ENCODE measurements around the gene WDR41. TPM values are rescaled to one million over a fixed set of nuclear protein-coding genes. Genes with fewer than 3 reads are reported as not detected.
A peak's percentile ranks its signal among the peaks of the same experiment; 100 is the strongest.

The WDR41 gene
- total RNA-seq, 1 experiment from 2014 or later, result 39.8 TPM

GRCh38 chr5:77438071-77438470, 54.0 kb downstream of the WDR41 start:
- ChIA-PET CTCF (interaction anchor here (1.3 to 1.6 kb wide), 3 partner anchors 12 to 309 kb away, joined by 4 to 10 read pairs (median 7); partner anchors contain the start of gene WDR41), POLR2A (no interaction called here)
- TF ChIP-seq ZBTB43 (CRISPR knock-in tag; IDR thresholded peaks at IDR 0.05) (no peak), ZSCAN18 (CRISPR knock-in tag; IDR thresholded peaks at IDR 0.05) (no peak), MXD4 (CRISPR knock-in tag; IDR thresholded peaks at IDR 0.05; ENCODE audit: borderline replicate concordance) (no peak), SOX15 (CRISPR knock-in tag; IDR thresholded peaks at IDR 0.05) (no peak), ELF4 (CRISPR knock-in tag; IDR thresholded peaks at IDR 0.05; ENCODE audit: low read depth) (no peak)
- Mint-ChIP-seq H3K4me1 (no peaks in the 10 kb centered on the region), H3K4me3 (no peak overlapping the region), H3K27me3 (ENCODE audit: low read depth) (no peaks in the 10 kb centered on the region), H3K27ac (no peak overlapping the region), H3K9me3 (no peaks in the 10 kb centered on the region), H3K36me3 (peaks cover 6% of the 10 kb centered on the region)
- no peak for ATAC-seq
- no peak for DNase-seq (ENCODE audit: low spot score)

GRCh38 chr5:77437194-77437593, 54.9 kb downstream of the WDR41 start:
- H3K27me3 Mint-ChIP-seq (ENCODE audit: low read depth), result no peaks in the 10 kb centered on the region
- no peak overlapping the region for H3K4me3 Mint-ChIP-seq
- no peak for TF ChIP-seq FOXK1 (CRISPR knock-in tag; IDR thresholded peaks at IDR 0.05)
- TF ChIP-seq ATF6 (CRISPR knock-in tag; IDR thresholded peaks at IDR 0.05), result no peak
- TF ChIP-seq ZNF416 (CRISPR knock-in tag; IDR thresholded peaks at IDR 0.05), result no peak
- no peak for TF ChIP-seq MXD4 (CRISPR knock-in tag; IDR thresholded peaks at IDR 0.05; ENCODE audit: borderline replicate concordance)
- no peaks in the 10 kb centered on the region for H3K4me1 Mint-ChIP-seq
- peaks cover 10% of the 10 kb centered on the region for H3K36me3 Mint-ChIP-seq
- CTCF ChIA-PET, result interaction anchor here (0.8 to 1.6 kb wide), 5 partner anchors 11 to 308 kb away, joined by 3 to 10 read pairs (median 4); partner anchors contain the start of gene WDR41
- DNase-seq (ENCODE audit: low spot score) (no peak), ATAC-seq (peak; percentile 57; the same call in 1 of the 2 replicates)
- no peak overlapping the region for H3K27ac Mint-ChIP-seq
- POLR2A ChIA-PET, result no interaction called here
- no peaks in the 10 kb centered on the region for H3K9me3 Mint-ChIP-seq

- POLR2A ChIA-PET, result no interaction called here
- DNase-seq (ENCODE audit: low spot score) (no peak), ATAC-seq (no peak)
- H3K27ac Mint-ChIP-seq, result no peak overlapping the region
- CTCF ChIA-PET, result no interaction called here
- no peaks in the 10 kb centered on the region for H3K27me3 Mint-ChIP-seq (ENCODE audit: low read depth)
- no peaks in the 10 kb centered on the region for H3K9me3 Mint-ChIP-seq
- H3K36me3 Mint-ChIP-seq, result peaks cover 10% of the 10 kb centered on the region
- no peak overlapping the region for H3K4me3 Mint-ChIP-seq
- H3K4me1 Mint-ChIP-seq, result no peaks in the 10 kb centered on the region
- no peak for TF ChIP-seq E2F1 (CRISPR knock-in tag; IDR thresholded peaks at IDR 0.05)
- no peak for TF ChIP-seq ZNF281 (CRISPR knock-in tag; IDR thresholded peaks at IDR 0.05)
- no peak for TF ChIP-seq ZNF317 (CRISPR knock-in tag; IDR thresholded peaks at IDR 0.05; ENCODE audit: borderline replicate concordance, low read depth)
- no peak for TF ChIP-seq AR (CRISPR knock-in tag; IDR thresholded peaks at IDR 0.05)
- no peak for TF ChIP-seq ZNF671 (CRISPR knock-in tag; IDR thresholded peaks at IDR 0.05)
- TF ChIP-seq HMGA2 (CRISPR knock-in tag; IDR thresholded peaks at IDR 0.05), result no peak
- TF ChIP-seq ZNF425 (CRISPR knock-in tag; conservative IDR thresholded peaks at IDR 0.05), result no peak
Observed at GRCh38 chr5:77431719-77432118, 60.4 kb downstream of the WDR41 start.
